Pancreas (tissue), 10 donors: Measurements from ENCODE around the gene OASL. TPM values are rescaled to one million over a fixed set of nuclear protein-coding genes. Genes with fewer than 3 reads are reported as not detected.

Experiments
- ATAC-seq, 4 donors: fragments of 200-7000 bp; cut with Tn5 transposase; one replicate each; pipeline versions ENCODE4 v1.8.0 to v1.9.1; 2020; ENCODE audit warnings: mild to moderate bottlenecking in 4 of 4, moderate library complexity in 4 of 4
- DNase-seq, 6 donors: peaks; one replicate each; pipeline ENCODE4 v3.0.0-alpha.2; 2020
- FAIRE-seq: peaks from 2 replicates; lab custom pipeline; 2012; peaks lifted over from hg19 to GRCh38; lab: Jason Lieb, UNC
- H3K27ac ChIP-seq, 4 donors: fragments of 200-600 bp; sonication (generic); 1 replicate in 3 of 4; 2 replicates in 1 of 4; pipeline versions ENCODE4 v1.5.0 to v1.8.0; 2020
- H3K27me3 ChIP-seq, 4 donors: fragments of 200-600 bp; one replicate each; pipeline ENCODE4 v1.8.0; 2021
- H3K36me3 ChIP-seq, 3 donors: fragments of 200-600 bp; sonication (generic) in 1 of 3; one replicate each; pipeline versions ENCODE4 v1.5.0 to v1.8.0; 2020 to 2021
- H3K4me1 ChIP-seq, 3 donors: fragments of 200-600 bp; one replicate each; pipeline ENCODE4 v1.8.0; 2021
- H3K4me3 ChIP-seq, 4 donors: fragments of 200-600 bp; sonication (generic) in 2 of 4; one replicate each; pipeline versions ENCODE4 v1.5.0 to v1.8.0; 2020 to 2021
- H3K9me3 ChIP-seq, 4 donors: fragments of 200-600 bp; one replicate each; pipeline ENCODE4 v1.8.0; 2021
- CTCF ChIP-seq, 4 donors: fragments of 200-600 bp; sonication (generic) in 3 of 4; IDR thresholded peaks; one replicate each; pipeline versions ENCODE4 v1.5.0 to v1.8.0; 2021; ENCODE audit warnings: antibody characterized with exemption in 4 of 4
- WGBS, 2 donors: extraction: QIAGEN DNeasy Blood & Tissue Kit; methylation state at CpG; one replicate each; pipeline ENCODE4 v1.1.7; 2013; 5-methylcytosine and 5-hydroxymethylcytosine counted together
- intact Hi-C, 3 donors: fragments of 100-400 bp; cut with DNase I; formaldehyde crosslinking; loops; one replicate each; pipeline versions ENCODE4 v1.11.1 to v1.14.2; 2022
- polyA plus RNA-seq, 2 donors: library from polyadenylated mRNA; stranded (reverse); fragments of 200-250 nt; gene quantifications; one replicate each; pipeline ENCODE4 v1.2.3, GENCODE V29; 2013
- total RNA-seq, 6 donors: library from RNA; stranded (reverse); fragmentation: NEBNext Ultra II Directional in 4 of 6; extraction: Animal tissue kit (Norgen Biotek cat#: 25700) in 4 of 6; gene quantifications; one replicate each; pipeline versions ENCODE4 v1.2.1 to v1.2.4, GENCODE V29; 2021 to 2023
- donor health status: healthy with polysubstance abuse.
- donor health status: DM: no; HTN: no; CAD: no; lungs with moderate emphysema.
- donor health status: DM: no; HTN: no; CAD: no.
- donor health status: control.
- donor health status: control.
- donor health status: Bipolar disorder and iron deficiency.
- donor health status: DM: yes; HTN: yes; CAD: no.
- donor health status: DM: no; HTN: no; CAD: no.
- donor health status: DM: no; HTN: no; CAD: no.
- donor health status: DM: yes; HTN: yes; CAD: no.

The OASL gene
- total and polyA plus RNA-seq, 8 donors: 0.16 to 0.59 (median 0.31) TPM

DNA sequence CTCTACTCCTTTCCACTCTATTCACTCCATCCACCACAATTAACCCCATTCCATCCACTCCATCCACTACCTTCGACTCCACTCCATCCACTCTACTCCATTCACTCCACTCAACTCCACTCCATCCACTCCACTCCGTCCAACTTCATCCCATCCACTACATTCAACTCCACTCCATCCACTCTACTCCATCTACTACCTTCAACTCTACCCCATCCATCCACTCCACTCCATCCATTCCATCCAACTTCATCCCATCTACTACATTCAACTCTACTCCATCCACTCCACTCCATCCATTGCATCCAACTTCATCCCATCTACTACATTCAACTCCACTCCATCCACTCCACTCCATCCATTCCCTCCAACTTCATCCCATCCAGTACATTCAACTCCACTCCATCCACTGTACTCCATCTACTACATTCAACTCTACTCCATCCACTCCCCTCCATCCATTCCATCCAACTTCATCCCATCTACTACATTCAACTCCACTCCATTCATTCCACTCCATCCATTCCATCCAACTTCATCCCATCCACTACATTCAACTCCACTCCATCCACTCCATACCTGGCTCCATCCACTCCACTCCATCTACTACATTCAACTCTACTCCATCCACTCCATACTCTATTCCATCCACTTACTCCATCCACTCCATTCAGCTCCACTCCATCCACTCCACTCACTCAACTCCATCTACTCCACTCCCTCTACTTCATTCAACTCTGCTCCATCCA, 44.3 kb downstream of the OASL start:
- intact Hi-C loops: no loop called here
- H3K4me1 ChIP-seq: peaks cover 0 to 9% (median 0%) of the 10 kb centered on the region in 3 donors
- H3K9me3 ChIP-seq: no peaks in the 10 kb centered on the region
- DNase-seq: no peak
- peaks cover 0 to 22% (median 0%) of the 10 kb centered on the region in 3 donors for H3K36me3 ChIP-seq
- H3K27me3 ChIP-seq: no peaks in the 10 kb centered on the region
- TF ChIP-seq CTCF (IDR thresholded peaks at IDR 0.05): no peak
- H3K27ac ChIP-seq: no peak overlapping the region
- no peak for FAIRE-seq
- no peak overlapping the region for H3K4me3 ChIP-seq
- 97 to 100% methylated on average over 2 of the region's 2 CpGs for WGBS, 2 donors
- no peak for ATAC-seq

- TF ChIP-seq CTCF (IDR thresholded peaks at IDR 0.05): no peak
- H3K27ac ChIP-seq: no peak overlapping the region
- peaks cover 0 to 2% (median 0%) of the 10 kb centered on the region in 3 donors for H3K4me1 ChIP-seq
- H3K36me3 ChIP-seq: peaks cover 0 to 22% (median 0%) of the 10 kb centered on the region in 3 donors
- H3K4me3 ChIP-seq: no peak overlapping the region
- DNase-seq: no peak
- intact Hi-C loops: no loop called here
- H3K9me3 ChIP-seq: no peaks in the 10 kb centered on the region
- no peak for FAIRE-seq
- 93% methylated on average over 15 of the region's 15 CpGs for WGBS, 2 donors
- ATAC-seq: no peak
- no peaks in the 10 kb centered on the region for H3K27me3 ChIP-seq
Measured at GRCh38 chr12:120994059-120994458, 45.0 kb downstream of the OASL start.

- Histone ChIP-seq H3K27ac (no peak overlapping the region), H3K27me3 (no peaks in the 10 kb centered on the region), H3K9me3 (no peaks in the 10 kb centered on the region), H3K36me3 (peaks cover 0 to 22% (median 0%) of the 10 kb centered on the region in 3 donors), H3K4me3 (no peak overlapping the region), H3K4me1 (no peaks in the 10 kb centered on the region)
- DNase-seq (no peak), FAIRE-seq (no peak), ATAC-seq (no peak)
- intact Hi-C loops: no loop called here
- TF ChIP-seq CTCF (IDR thresholded peaks at IDR 0.05): no peak
- 91% methylated on average over 11 of the region's 11 CpGs for WGBS, 2 donors
Measured at GRCh38 chr12:120993496-120993895, 45.5 kb downstream of the OASL start.

- Histone ChIP-seq H3K27me3 (no peaks in the 10 kb centered on the region), H3K36me3 (peaks cover 0 to 22% (median 0%) of the 10 kb centered on the region in 3 donors), H3K4me1 (no peaks in the 10 kb centered on the region), H3K27ac (no peak overlapping the region), H3K4me3 (no peak overlapping the region), H3K9me3 (no peaks in the 10 kb centered on the region)
- WGBS, 2 donors: 96 to 97% methylated on average over 1 of the region's 1 CpG
- TF ChIP-seq CTCF (IDR thresholded peaks at IDR 0.05): no peak
- ATAC-seq: no peak
- FAIRE-seq: no peak
- intact Hi-C loops: no loop called here
- DNase-seq: no peak
Measured at GRCh38 chr12:120992989-120993388, 46.1 kb downstream of the OASL start.

DNA sequence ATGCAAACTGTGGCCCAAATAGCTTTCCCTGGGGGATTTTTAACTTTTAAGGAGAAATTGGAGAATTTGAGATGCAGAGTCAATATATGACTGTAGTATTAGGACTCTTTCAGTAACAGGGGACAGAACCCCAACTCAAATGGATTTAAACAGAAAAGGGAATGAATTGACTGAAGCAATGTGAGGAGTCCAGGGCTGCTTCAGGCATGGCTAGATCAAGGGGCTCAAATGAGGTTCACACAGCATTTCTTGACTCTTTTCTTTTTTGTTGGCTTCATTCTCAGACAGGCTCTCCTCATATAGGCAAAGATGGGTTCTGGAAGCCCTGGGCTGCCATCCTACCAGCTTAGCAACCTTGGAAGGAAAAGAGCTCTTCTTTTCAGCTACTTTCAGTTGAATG, 47.1 kb downstream of the OASL start:
- intact Hi-C loops: no loop called here
- Histone ChIP-seq H3K4me3 (no peak overlapping the region), H3K27ac (no peak overlapping the region), H3K36me3 (peaks cover 0 to 22% (median 0%) of the 10 kb centered on the region in 3 donors), H3K9me3 (no peaks in the 10 kb centered on the region), H3K27me3 (no peaks in the 10 kb centered on the region), H3K4me1 (no peaks in the 10 kb centered on the region)
- no peak for TF ChIP-seq CTCF (IDR thresholded peaks at IDR 0.05)
- DNase-seq (no peak), ATAC-seq (no peak), FAIRE-seq (no peak)
